ENCODE measurements around the gene ALPK1.

GRCh38 chr4:112279882-112280315 lies 17.3 kb upstream of the ALPK1 start:
- no peak for TF ChIP-seq GLIS3 (CRISPR knock-in tag; IDR thresholded peaks at IDR 0.05)
- TF ChIP-seq PPARA (CRISPR knock-in tag; IDR thresholded peaks at IDR 0.05; ENCODE audit: borderline replicate concordance) = no peak
- TF ChIP-seq ZNF70 (CRISPR knock-in tag; IDR thresholded peaks at IDR 0.05) = no peak
- no peak for TF ChIP-seq ZFP30 (CRISPR knock-in tag; IDR thresholded peaks at IDR 0.05)
- no peak for TF ChIP-seq ZFP3 (CRISPR knock-in tag; IDR thresholded peaks at IDR 0.05)
- TF ChIP-seq ZNF8 (CRISPR knock-in tag; IDR thresholded peaks at IDR 0.05) = no peak
- no peak for TF ChIP-seq RARB (CRISPR knock-in tag; IDR thresholded peaks at IDR 0.05)
- TF ChIP-seq BACH2 (CRISPR knock-in tag; IDR thresholded peaks at IDR 0.05; ENCODE audit: borderline replicate concordance) = no peak
